HepG2 (cell line): Measurements from ENCODE around the gene SLC29A3. TPM values are rescaled to one million over a fixed set of nuclear protein-coding genes. Genes with fewer than 3 reads are reported as not detected.

Experiments used
- ATAC-seq: fragments of 200-7000 bp; cut with Tn5 transposase; 3 replicates; pipeline ENCODE4 v1.9.1; 2020; ENCODE audit warnings: mild to moderate bottlenecking, moderate library complexity
- BruUV-seq: library from RNA; stranded (reverse); fragments of 400-500 nt; replicated peaks from 2 replicates; lab custom pipeline; 2021; lab: Mats Ljungman, UMichigan
- CTCF ChIA-PET: fragments of 300-600 bp; formaldehyde crosslinking; extraction: SDS; loops from one replicate; lab custom pipeline; 2021; ENCODE audit warnings: low total read pairs, inconsistent platforms, low intra/inter-chr PET ratio; lab: Yijun Ruan, JAX
- POLR2A ChIA-PET: fragments of 350-600 bp; sonication (Branson Sonifier 250); formaldehyde crosslinking; loops from one replicate; lab custom pipeline; 2020; ENCODE audit warnings: antibody characterized with exemption, inconsistent platforms; lab: Yijun Ruan, JAX
- DNase-seq: peaks from one replicate; pipeline ENCODE4 v3.0.0-alpha.2; 2015; ENCODE audit warnings: low spot score
- FAIRE-seq: peaks from 3 replicates; lab custom pipeline; 2011; peaks lifted over from hg19 to GRCh38; lab: Jason Lieb, UNC
- H2AFZ ChIP-seq: one replicate; pipeline ENCODE4 v1.6.1; 2011; ENCODE audit warnings: low read length, inconsistent platforms
- H3K27ac ChIP-seq: fragments of 300-600 bp; 3 replicates; pipeline ENCODE4 v1.8.0; 2011; ENCODE audit warnings: mixed run types, mild to moderate bottlenecking, mixed read lengths, low read length, inconsistent platforms; ENCODE audit not compliant: insufficient read depth; ENCODE audit errors: extremely low read length
- H3K27me3 ChIP-seq, 2 experiments: fragments of 200-600 bp in 1 of 2; 2 replicates in 1 of 2; 3 replicates in 1 of 2; pipeline versions ENCODE4 v1.6.0 to v1.8.0; 2011; ENCODE audit warnings: low read length in 2 of 2, mild to moderate bottlenecking in 2 of 2, moderate library complexity in 2 of 2, inconsistent platforms in 1 of 2; ENCODE audit not compliant: insufficient read depth in 2 of 2, control insufficient read depth in 1 of 2
- H3K36me3 ChIP-seq, 2 experiments: fragments of 200-600 bp in 1 of 2; replicated peaks in 1 of 2; 2 replicates in 1 of 2; 3 replicates in 1 of 2; pipeline versions ENCODE4 v1.5.1 to v1.8.0; 2011; ENCODE audit warnings: low read length in 2 of 2, inconsistent platforms in 1 of 2; ENCODE audit not compliant: insufficient read depth in 2 of 2, control insufficient read depth in 1 of 2
- H3K4me1 ChIP-seq: 2 replicates; pipeline ENCODE4 v1.5.1; 2012; ENCODE audit warnings: low read length, inconsistent platforms; ENCODE audit not compliant: insufficient read depth
- H3K4me2 ChIP-seq: 2 replicates; pipeline ENCODE4 v1.6.0; 2011; ENCODE audit warnings: low read depth, low read length, inconsistent platforms
- H3K4me3 ChIP-seq, 3 experiments: fragments of 200-600 bp in 1 of 3; sonication (generic), shearing (Covaris generic) in 1 of 3; replicated peaks in 1 of 3; 2 replicates each; pipeline ENCODE4 v1.5.1; 2011 to 2016; ENCODE audit warnings: low read length in 3 of 3, inconsistent platforms in 2 of 3, low read depth in 2 of 3, mild to moderate bottlenecking in 2 of 3, control low read depth in 1 of 3, mixed read lengths in 1 of 3; ENCODE audit not compliant: insufficient read depth in 1 of 3
- H3K79me2 ChIP-seq: one replicate; pipeline ENCODE4 v1.6.1; 2011; ENCODE audit warnings: low read length, inconsistent platforms; ENCODE audit not compliant: insufficient read depth
- H3K9ac ChIP-seq: 2 replicates; pipeline ENCODE4 v1.6.0; 2011; ENCODE audit warnings: mild to moderate bottlenecking, low read depth, low read length, inconsistent platforms; ENCODE audit not compliant: insufficient read depth
- H3K9me3 ChIP-seq: 2 replicates; pipeline ENCODE4 v1.5.1; 2012; ENCODE audit warnings: mild to moderate bottlenecking, low read length
- H4K20me1 ChIP-seq: 2 replicates; pipeline ENCODE4 v1.6.0; 2011; ENCODE audit warnings: inconsistent platforms, mild to moderate bottlenecking, low read length, moderate library complexity; ENCODE audit not compliant: insufficient read depth
- ATRX ChIP-seq: sonication (generic); formaldehyde crosslinking; IDR thresholded peaks from 2 replicates; pipeline ENCODE4 v1.4.0; 2020; ENCODE audit warnings: missing genetic modification reagents, borderline replicate concordance
- BRCA1 ChIP-seq: sonication (generic); formaldehyde crosslinking; IDR thresholded peaks from 2 replicates; pipeline ENCODE4 v1.4.0; 2020; ENCODE audit warnings: missing genetic modification reagents
- ELF1 ChIP-seq: sonication (generic); formaldehyde crosslinking; IDR thresholded peaks from 2 replicates; pipeline ENCODE4 v1.4.0; 2020; ENCODE audit warnings: missing genetic modification reagents
- HNRNPUL1 ChIP-seq: fragments of 200-400 bp; formaldehyde crosslinking; IDR thresholded peaks from 2 replicates; pipeline ENCODE4 v1.6.1; 2017; ENCODE audit warnings: low read depth, mild to moderate bottlenecking, low read length, moderate library complexity
- IRF2 ChIP-seq: IDR thresholded peaks from 2 replicates; pipeline ENCODE4 v1.6.1; 2018; ENCODE audit warnings: missing genetic modification reagents, missing compliant biosample characterization
- ISL2 ChIP-seq: sonication (generic); formaldehyde crosslinking; IDR thresholded peaks from 2 replicates; pipeline ENCODE4 v1.5.0; 2020; ENCODE audit warnings: missing genetic modification reagents
- JUN ChIP-seq: sonication (generic); formaldehyde crosslinking; IDR thresholded peaks from 2 replicates; pipeline ENCODE4 v1.4.0; 2020; ENCODE audit warnings: mild to moderate bottlenecking, missing genetic modification reagents
- NR2F1 ChIP-seq, 2 experiments: fragments of 450-650 bp in 1 of 2; formaldehyde crosslinking in 1 of 2; IDR thresholded peaks; 2 replicates each; pipeline versions ENCODE4 v1.5.0 to v1.6.1; 2016 to 2020; ENCODE audit warnings: mild to moderate bottlenecking in 1 of 2, missing compliant biosample characterization in 1 of 2, missing genetic modification reagents in 1 of 2, moderate library complexity in 1 of 2
- TGIF2 ChIP-seq: IDR thresholded peaks from 2 replicates; pipeline ENCODE4 v1.6.1; 2016; ENCODE audit warnings: control low read depth, missing compliant biosample characterization
- ZFAT ChIP-seq: sonication (generic); formaldehyde crosslinking; conservative IDR thresholded peaks from 2 replicates; pipeline ENCODE4 v1.8.1; 2023; ENCODE audit warnings: missing genetic modification reagents, inconsistent platforms
- ZNF160 ChIP-seq: sonication (generic); formaldehyde crosslinking; IDR thresholded peaks from 2 replicates; pipeline ENCODE4 v1.8.0; 2022; ENCODE audit warnings: mild to moderate bottlenecking, inconsistent platforms, missing genetic modification reagents
- ZNF550 ChIP-seq: sonication (generic); formaldehyde crosslinking; IDR thresholded peaks from 2 replicates; pipeline ENCODE4 v1.4.0; 2020; ENCODE audit warnings: mild to moderate bottlenecking, missing genetic modification reagents, borderline replicate concordance
- ZNF552 ChIP-seq: sonication (generic); formaldehyde crosslinking; IDR thresholded peaks from 2 replicates; pipeline ENCODE4 v1.9.0; 2022; ENCODE audit warnings: missing genetic modification reagents, mild to moderate bottlenecking, borderline replicate concordance
- ZNF567 ChIP-seq: sonication (generic); formaldehyde crosslinking; IDR thresholded peaks from 2 replicates; pipeline ENCODE4 v1.8.1; 2023; ENCODE audit warnings: mild to moderate bottlenecking, missing genetic modification reagents, borderline replicate concordance
- ZNF782 ChIP-seq: sonication (generic); formaldehyde crosslinking; IDR thresholded peaks from 2 replicates; pipeline ENCODE4 v1.4.0; 2020; ENCODE audit warnings: missing genetic modification reagents, mild to moderate bottlenecking, borderline replicate concordance
- ZNF792 ChIP-seq: IDR thresholded peaks from 2 replicates; pipeline ENCODE4 v1.6.1; 2016
- ZNF850 ChIP-seq: sonication (generic); formaldehyde crosslinking; conservative IDR thresholded peaks from 2 replicates; pipeline ENCODE4 v1.9.0; 2021; ENCODE audit warnings: mild to moderate bottlenecking, missing genetic modification reagents
- WGBS: methylation state at CpG from one replicate; pipeline ENCODE4 v1.1.6; 2017; ENCODE audit warnings: low lambda C conversion rate; 5-methylcytosine and 5-hydroxymethylcytosine counted together
- in situ Hi-C: cut with HindIII; loops from 2 replicates; pipeline ENCODE4 v1.10.0; 2017; ENCODE audit warnings: low pct_unique_long_range_greater_than_20kb; ENCODE audit not compliant: extremely low pct_ligation_motif_present
- intact Hi-C: fragments of 100-400 bp; cut with micrococcal nuclease; formaldehyde crosslinking; loops from one replicate; pipeline ENCODE4 v1.10.0; 2022; ENCODE audit not compliant: unreplicated experiment
- polyA plus RNA-seq, 8 experiments: library from polyadenylated mRNA; depleted of rRNA in 3 of 8; stranded (reverse) in 7 of 8; unstranded in 1 of 8; fragments of >200 nt; fragmentation: Illumina TruSeq in 4 of 8; extraction: Trizol in 4 of 8; gene quantifications; 2 replicates each; pipeline versions ENCODE4 v1.2.1 to v1.2.3, GENCODE V29; 2011 to 2016; ENCODE audit warnings: low read depth in 4 of 8, missing spikeins in 1 of 8, mixed read lengths in 1 of 8; ENCODE audit not compliant: insufficient read depth in 1 of 8
- total RNA-seq, 5 experiments: library from RNA; depleted of rRNA; stranded (reverse); fragments of >200 nt; fragmentation: Illumina TruSeq; extraction: Trizol; gene quantifications; 2 replicates each; pipeline ENCODE4 v1.2.3, GENCODE V29; 2016; ENCODE audit warnings: low read depth in 1 of 5
- TF ChIP-seq, protein P1 (sequence below): sonication (generic); formaldehyde crosslinking; IDR thresholded peaks from 2 replicates; pipeline ENCODE4 v1.9.0; 2021; ENCODE audit warnings: missing genetic modification reagents, borderline replicate concordance
- TF ChIP-seq, protein P2 (sequence below): sonication (generic); formaldehyde crosslinking; IDR thresholded peaks from 2 replicates; pipeline ENCODE4 v1.4.0; 2020; ENCODE audit warnings: missing genetic modification reagents
- TF ChIP-seq, protein P3 (sequence below): sonication (generic); formaldehyde crosslinking; IDR thresholded peaks from 2 replicates; pipeline ENCODE4 v1.5.1; 2020; ENCODE audit warnings: mild to moderate bottlenecking, moderate library complexity, missing genetic modification reagents

SLC29A3 gene
- total and polyA plus RNA-seq, 2 of the 13 experiments (the other 11 are each of a cell fraction or from before 2014, with no cell fraction given): 8.6 to 11.8 TPM

DNA sequence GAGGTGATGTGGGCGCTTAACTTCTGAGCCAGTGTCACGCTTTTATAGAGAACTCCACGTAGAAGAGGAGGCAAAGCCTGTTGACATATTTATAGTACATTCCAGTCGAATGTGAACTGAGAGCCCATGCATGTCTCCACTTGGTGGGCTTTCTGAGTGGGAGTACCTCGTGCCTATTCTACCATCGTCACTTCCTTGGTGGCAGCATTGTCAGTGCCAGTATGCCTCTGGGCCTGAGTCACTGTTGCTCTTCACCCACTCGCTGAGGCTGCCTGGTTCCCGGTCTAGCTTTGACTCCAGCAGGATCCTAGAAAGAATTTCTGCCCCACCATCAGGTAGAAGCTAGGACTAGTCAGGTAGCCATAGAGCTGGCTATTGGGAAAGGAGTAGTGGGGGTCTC, 47.6 kb downstream of the SLC29A3 start (continued):
- TF ChIP-seq, protein P1, sequence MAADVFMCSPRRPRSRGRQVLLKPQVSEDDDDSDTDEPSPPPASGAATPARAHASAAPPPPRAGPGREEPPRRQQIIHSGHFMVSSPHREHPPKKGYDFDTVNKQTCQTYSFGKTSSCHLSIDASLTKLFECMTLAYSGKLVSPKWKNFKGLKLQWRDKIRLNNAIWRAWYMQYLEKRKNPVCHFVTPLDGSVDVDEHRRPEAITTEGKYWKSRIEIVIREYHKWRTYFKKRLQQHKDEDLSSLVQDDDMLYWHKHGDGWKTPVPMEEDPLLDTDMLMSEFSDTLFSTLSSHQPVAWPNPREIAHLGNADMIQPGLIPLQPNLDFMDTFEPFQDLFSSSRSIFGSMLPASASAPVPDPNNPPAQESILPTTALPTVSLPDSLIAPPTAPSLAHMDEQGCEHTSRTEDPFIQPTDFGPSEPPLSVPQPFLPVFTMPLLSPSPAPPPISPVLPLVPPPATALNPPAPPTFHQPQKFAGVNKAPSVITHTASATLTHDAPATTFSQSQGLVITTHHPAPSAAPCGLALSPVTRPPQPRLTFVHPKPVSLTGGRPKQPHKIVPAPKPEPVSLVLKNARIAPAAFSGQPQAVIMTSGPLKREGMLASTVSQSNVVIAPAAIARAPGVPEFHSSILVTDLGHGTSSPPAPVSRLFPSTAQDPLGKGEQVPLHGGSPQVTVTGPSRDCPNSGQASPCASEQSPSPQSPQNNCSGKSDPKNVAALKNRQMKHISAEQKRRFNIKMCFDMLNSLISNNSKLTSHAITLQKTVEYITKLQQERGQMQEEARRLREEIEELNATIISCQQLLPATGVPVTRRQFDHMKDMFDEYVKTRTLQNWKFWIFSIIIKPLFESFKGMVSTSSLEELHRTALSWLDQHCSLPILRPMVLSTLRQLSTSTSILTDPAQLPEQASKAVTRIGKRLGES (CRISPR knock-in tag): no peak
- TF ChIP-seq ZNF567 (CRISPR knock-in tag) (no peak), ZNF552 (CRISPR knock-in tag) (no peak), IRF2 (CRISPR knock-in tag) (no peak)

DNA sequence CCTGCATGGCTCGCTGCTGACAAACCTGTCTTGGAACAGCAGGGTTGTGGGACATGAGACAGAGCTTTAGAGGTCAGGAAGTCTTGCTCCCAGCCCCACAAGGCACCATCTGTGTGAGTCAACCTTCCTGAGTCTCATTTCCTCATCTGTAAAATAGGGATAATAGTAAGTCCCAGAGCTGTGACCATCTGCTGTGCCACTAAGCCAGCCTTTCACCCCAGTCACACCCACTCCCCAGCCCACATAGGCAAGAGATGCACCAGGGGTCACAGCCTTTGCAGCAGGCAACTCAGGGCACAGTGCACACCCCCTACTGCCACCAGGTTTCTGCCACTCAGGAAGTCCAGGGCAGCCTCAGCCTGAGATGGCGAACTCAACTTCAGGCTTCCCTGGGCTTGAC, 48.2 kb downstream of the SLC29A3 start:
- Histone ChIP-seq H3K27me3 (no peaks in the 10 kb centered on the region), H3K4me2 (no peak overlapping the region), H3K79me2 (no peaks in the 10 kb centered on the region), H3K4me3 (no peak overlapping the region), H4K20me1 (no peaks in the 10 kb centered on the region), H3K36me3 (peaks cover 7 to 8% of the 10 kb centered on the region in 2 experiments; a peak in 3 of 5 replicates), H3K9me3 (no peaks in the 10 kb centered on the region), H3K27ac (no peak overlapping the region), H2AFZ (no peak overlapping the region), H3K9ac (no peak overlapping the region), H3K4me1 (peaks cover 19% of the 10 kb centered on the region)
- ATAC-seq: no peak
- POLR2A ChIA-PET: no interaction called here
- CTCF ChIA-PET: no interaction called here
- 100% methylated on average over 1 of the region's 2 CpGs for WGBS
- DNase-seq: no peak
- intact Hi-C loops (no loop called here), in situ Hi-C loops (no loop called here)
- BruUV-seq: no TSS peak
- FAIRE-seq: no peak
- TF ChIP-seq ZNF550 (CRISPR knock-in tag): no peak
- TF ChIP-seq, protein P2, sequence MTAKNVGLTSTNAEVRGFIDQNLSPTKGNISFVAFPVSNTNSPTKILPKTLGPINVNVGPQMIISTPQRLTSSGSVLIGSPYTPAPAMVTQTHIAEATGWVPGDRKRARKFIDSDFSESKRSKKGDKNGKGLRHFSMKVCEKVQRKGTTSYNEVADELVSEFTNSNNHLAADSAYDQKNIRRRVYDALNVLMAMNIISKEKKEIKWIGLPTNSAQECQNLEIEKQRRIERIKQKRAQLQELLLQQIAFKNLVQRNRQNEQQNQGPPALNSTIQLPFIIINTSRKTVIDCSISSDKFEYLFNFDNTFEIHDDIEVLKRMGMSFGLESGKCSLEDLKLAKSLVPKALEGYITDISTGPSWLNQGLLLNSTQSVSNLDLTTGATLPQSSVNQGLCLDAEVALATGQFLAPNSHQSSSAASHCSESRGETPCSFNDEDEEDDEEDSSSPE (CRISPR knock-in tag): no peak
- no peak for TF ChIP-seq ZFAT (CRISPR knock-in tag)
- no peak for TF ChIP-seq HNRNPUL1
- TF ChIP-seq BRCA1 (CRISPR knock-in tag): no peak
- no peak for TF ChIP-seq NR2F1 (CRISPR knock-in tag; IDR thresholded peaks at IDR 0.05)
- no peak for TF ChIP-seq ATRX (CRISPR knock-in tag)
- no peak for TF ChIP-seq ZNF850
- TF ChIP-seq ISL2: no peak
- no peak for TF ChIP-seq JUN (CRISPR knock-in tag)
- no peak for TF ChIP-seq ELF1 (CRISPR knock-in tag)
- TF ChIP-seq, protein P3, sequence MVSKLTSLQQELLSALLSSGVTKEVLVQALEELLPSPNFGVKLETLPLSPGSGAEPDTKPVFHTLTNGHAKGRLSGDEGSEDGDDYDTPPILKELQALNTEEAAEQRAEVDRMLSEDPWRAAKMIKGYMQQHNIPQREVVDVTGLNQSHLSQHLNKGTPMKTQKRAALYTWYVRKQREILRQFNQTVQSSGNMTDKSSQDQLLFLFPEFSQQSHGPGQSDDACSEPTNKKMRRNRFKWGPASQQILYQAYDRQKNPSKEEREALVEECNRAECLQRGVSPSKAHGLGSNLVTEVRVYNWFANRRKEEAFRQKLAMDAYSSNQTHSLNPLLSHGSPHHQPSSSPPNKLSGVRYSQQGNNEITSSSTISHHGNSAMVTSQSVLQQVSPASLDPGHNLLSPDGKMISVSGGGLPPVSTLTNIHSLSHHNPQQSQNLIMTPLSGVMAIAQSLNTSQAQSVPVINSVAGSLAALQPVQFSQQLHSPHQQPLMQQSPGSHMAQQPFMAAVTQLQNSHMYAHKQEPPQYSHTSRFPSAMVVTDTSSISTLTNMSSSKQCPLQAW (CRISPR knock-in tag): no peak
- no peak for TF ChIP-seq TGIF2 (CRISPR knock-in tag)
- TF ChIP-seq ZNF792 (CRISPR knock-in tag): no peak
- TF ChIP-seq ZNF782 (CRISPR knock-in tag): no peak
- TF ChIP-seq ZNF160 (CRISPR knock-in tag): no peak
